ENCODE data around the gene TENM4. TPM values are rescaled to one million over a fixed set of nuclear protein-coding genes. Genes with fewer than 3 reads are reported as not detected.
A peak's percentile ranks its signal among the peaks of the same experiment; 100 is the strongest.

The TENM4 gene
- polyA plus RNA-seq, 2 of the 4 experiments (the other 2 are of a cell fraction): 0.06 to 0.31 TPM

GRCh38 chr11:79094616-79095015 lies 346.2 kb downstream of the TENM4 start:
- Histone ChIP-seq H3K9me3 (peaks cover 18% of the 10 kb centered on the region), H3K4me2 (peak overlapping the region; percentile 17; the same call in 1 of the 3 replicates), H3K4me1 (peaks cover 37% of the 10 kb centered on the region), H3K4me3 (no peak overlapping the region), H3K27ac (peak overlapping the region; percentile 31 to 71)
- peak; percentile 9 to 36; a peak in 4 of 6 replicates for ATAC-seq
- ChIA-PET POLR2A (no interaction called here), CTCF (interaction anchor here (1.5 kb wide), 1 partner anchor 448 kb away, joined by 8 read pairs; no protein-coding TSS in a partner anchor)
- no peak for FAIRE-seq
- 63% methylated on average over 3 of the region's 3 CpGs for WGBS (ENCODE audit: missing lambda C conversion rate)
- DNase-seq (ENCODE audit: low read depth in 1 of 2, low spot score in 1 of 2): peak in 1 of 2 experiments; percentile 36
- TF ChIP-seq GATA3 (IDR thresholded peaks at IDR 0.05; ENCODE audit: borderline replicate concordance) (no peak), ATOH8 (CRISPR knock-in tag; IDR thresholded peaks at IDR 0.05; ENCODE audit: low read depth) (no peak), KDM5A (IDR thresholded peaks at IDR 0.05) (no peak), ZC3H11A (IDR thresholded peaks at IDR 0.05) (no peak), ZNF302 (CRISPR knock-in tag; IDR thresholded peaks at IDR 0.05) (no peak), BCL3 (IDR thresholded peaks at IDR 0.05) (no peak), CTCF (IDR thresholded peaks at IDR 0.05) (no peak), TFCP2L1 (CRISPR knock-in tag; IDR thresholded peaks at IDR 0.05) (no peak), HDAC2 (IDR thresholded peaks at IDR 0.05) (no peak), CEBPB (IDR thresholded peaks at IDR 0.05) (no peak), CBX2 (IDR thresholded peaks at IDR 0.05; ENCODE audit: borderline replicate concordance, low read depth) (no peak), HOXB13 (CRISPR knock-in tag; IDR thresholded peaks at IDR 0.05; ENCODE audit: low read depth) (no peak), TP53 (CRISPR knock-in tag; IDR thresholded peaks at IDR 0.05) (no peak), MAZ (IDR thresholded peaks at IDR 0.05; ENCODE audit: borderline replicate concordance, low read depth, low read length) (no peak)

GRCh38 chr11:79092791-79093353 lies 348.0 kb downstream of the TENM4 start:
- POLR2A ChIA-PET: no interaction called here
- ATAC-seq (no peak), DNase-seq (ENCODE audit: low read depth in 1 of 2, low spot score in 1 of 2) (peak in 1 of 2 experiments; percentile 67), FAIRE-seq (no peak)
- H3K4me1 ChIP-seq: peaks cover 45% of the 10 kb centered on the region
- H3K4me2 ChIP-seq: no peak overlapping the region
- TF ChIP-seq BCL3 (IDR thresholded peaks at IDR 0.05) (0 out of 3 replicates have a peak, but pooled peaks have one; percentile 40), EP300 (IDR thresholded peaks at IDR 0.05) (peak in 1 of 2 experiments; percentile 28; a peak in 2 of 5 replicates), ESRRA (IDR thresholded peaks at IDR 0.05; ENCODE audit: borderline replicate concordance, low read length) (no peak), CEBPB (IDR thresholded peaks at IDR 0.05) (peak; percentile 92 to 94), MAX (IDR thresholded peaks at IDR 0.05) (no peak), CBX2 (IDR thresholded peaks at IDR 0.05; ENCODE audit: borderline replicate concordance, low read depth) (no peak), FOSL2 (IDR thresholded peaks at IDR 0.05) (peak; percentile 34; the same call in 1 of the 2 replicates), FOSL2 (CRISPR knock-in tag; IDR thresholded peaks at IDR 0.05) (peak; percentile 50; the same call in 1 of the 2 replicates), JUNB (IDR thresholded peaks at IDR 0.05) (peak; percentile 57; the same call in 1 of the 2 replicates), HES2 (IDR thresholded peaks at IDR 0.05) (peak; percentile 95), JUN (IDR thresholded peaks at IDR 0.05) (0 out of 5 replicates have a peak, but pooled peaks of 1 of the 2 experiments have one; percentile 34), MAZ (IDR thresholded peaks at IDR 0.05; ENCODE audit: borderline replicate concordance, low read depth, low read length) (no peak)
- peaks cover 18% of the 10 kb centered on the region for H3K9me3 ChIP-seq
- peak overlapping the region; percentile 40 to 71; a peak in 5 of 6 replicates for H3K27ac ChIP-seq
- CTCF ChIA-PET: interaction anchor here (3.2 kb wide), 1 partner anchor 7 kb away, joined by 15 read pairs; no protein-coding TSS in a partner anchor
- H3K4me3 ChIP-seq: no peak overlapping the region
- 59% methylated on average over 1 of the region's 1 CpG for WGBS (ENCODE audit: missing lambda C conversion rate)
